Neural crest cell (in vitro differentiated cells): ENCODE data around the gene OR1F1. TPM values are rescaled to one million over a fixed set of nuclear protein-coding genes. Genes with fewer than 3 reads are reported as not detected.

ENCODE experiments used
- DNase-seq: peaks from one replicate; pipeline ENCODE4 v3.0.0; 2021; ENCODE audit warnings: low read depth, mixed read lengths, low spot score
- H3K27ac Mint-ChIP-seq: one replicate; pipeline ENCODE4 v1.8.0; 2021; ENCODE audit warnings: mild to moderate bottlenecking, mixed read lengths; ENCODE audit not compliant: unreplicated experiment
- H3K27me3 Mint-ChIP-seq: 2 replicates; pipeline ENCODE4 v1.8.0; 2021; ENCODE audit warnings: low read depth, mild to moderate bottlenecking, mixed read lengths
- H3K36me3 Mint-ChIP-seq: 2 replicates; pipeline ENCODE4 v1.8.0; 2021; ENCODE audit warnings: low read depth, mild to moderate bottlenecking, mixed read lengths
- H3K4me1 Mint-ChIP-seq: 2 replicates; pipeline ENCODE4 v1.8.0; 2021; ENCODE audit warnings: mixed read lengths
- H3K4me3 Mint-ChIP-seq: one replicate; pipeline ENCODE4 v1.8.0; 2021; ENCODE audit warnings: mild to moderate bottlenecking, mixed read lengths
- H3K9me3 Mint-ChIP-seq: 2 replicates; pipeline ENCODE4 v1.8.0; 2021; ENCODE audit warnings: mixed read lengths
- total RNA-seq: library from RNA; stranded (reverse); gene quantifications from 2 replicates; pipeline ENCODE4 v1.2.1, GENCODE V29; 2021
- TF ChIP-seq, protein P1 (sequence below): fragments of 200-600 bp; sonication (generic); conservative IDR thresholded peaks from 2 replicates; pipeline ENCODE4 v1.5.0; 2021; ENCODE audit warnings: antibody characterized with exemption, mild to moderate bottlenecking

Gene OR1F1
- total RNA-seq, 1 donor from 2014 or later: 0.35 TPM

DNA sequence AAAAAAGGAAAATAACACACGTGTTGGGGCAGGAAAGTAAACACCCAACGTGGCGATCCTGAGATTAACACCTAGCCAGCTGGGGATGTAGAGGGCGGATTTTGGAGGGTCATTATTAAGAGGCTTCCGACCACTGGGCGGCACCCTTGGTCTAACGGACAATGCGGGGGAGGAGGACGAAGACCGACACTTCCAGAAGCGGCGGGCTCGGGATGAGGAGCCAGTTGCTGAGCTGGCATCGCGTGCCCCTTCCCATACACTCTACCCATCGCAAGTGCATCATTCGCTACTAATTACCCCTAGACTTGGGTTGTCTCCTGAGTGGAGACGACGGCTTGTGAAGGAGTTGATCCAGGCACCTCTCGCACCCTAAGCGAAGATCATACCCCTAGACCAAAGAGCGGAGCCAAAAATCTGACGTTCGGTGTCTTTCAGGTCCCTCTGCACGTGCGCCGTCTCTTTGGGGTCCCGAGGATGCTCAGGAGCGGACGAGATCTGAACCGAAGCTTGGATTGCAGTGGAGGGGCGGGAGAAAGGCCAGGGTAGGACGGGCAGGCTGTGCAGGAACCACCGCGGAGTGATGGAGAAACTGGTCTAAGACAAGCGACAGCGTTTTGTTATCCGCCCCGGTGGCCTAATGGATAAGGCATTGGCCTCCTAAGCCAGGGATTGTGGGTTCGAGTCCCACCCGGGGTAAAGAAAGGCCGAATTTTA lies 35.6 kb upstream of the OR1F1 start:
- H3K9me3 Mint-ChIP-seq: peaks cover 8% of the 10 kb centered on the region

DNA sequence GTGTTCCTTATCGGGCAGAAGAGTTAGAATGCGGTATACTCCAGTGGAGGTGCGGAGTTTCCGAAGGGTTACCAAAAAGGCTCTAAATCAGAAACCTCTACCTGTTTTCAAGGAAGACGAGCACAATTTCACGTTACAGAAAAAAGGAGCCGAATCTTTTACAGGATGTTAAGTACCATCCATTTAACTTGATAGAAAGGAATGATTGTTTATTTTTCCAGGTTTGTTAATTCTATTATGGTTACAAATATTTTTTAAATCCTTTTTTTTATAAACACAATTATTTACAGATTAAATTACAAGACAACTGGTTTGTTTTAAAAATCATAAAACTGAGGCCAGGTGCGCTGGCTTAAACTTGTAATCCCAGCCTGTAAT lies 35.0 kb upstream of the OR1F1 start:
- H3K27me3 Mint-ChIP-seq: peaks cover 67% of the 10 kb centered on the region
- H3K27ac Mint-ChIP-seq: no peak overlapping the region
- TF ChIP-seq, protein P1, sequence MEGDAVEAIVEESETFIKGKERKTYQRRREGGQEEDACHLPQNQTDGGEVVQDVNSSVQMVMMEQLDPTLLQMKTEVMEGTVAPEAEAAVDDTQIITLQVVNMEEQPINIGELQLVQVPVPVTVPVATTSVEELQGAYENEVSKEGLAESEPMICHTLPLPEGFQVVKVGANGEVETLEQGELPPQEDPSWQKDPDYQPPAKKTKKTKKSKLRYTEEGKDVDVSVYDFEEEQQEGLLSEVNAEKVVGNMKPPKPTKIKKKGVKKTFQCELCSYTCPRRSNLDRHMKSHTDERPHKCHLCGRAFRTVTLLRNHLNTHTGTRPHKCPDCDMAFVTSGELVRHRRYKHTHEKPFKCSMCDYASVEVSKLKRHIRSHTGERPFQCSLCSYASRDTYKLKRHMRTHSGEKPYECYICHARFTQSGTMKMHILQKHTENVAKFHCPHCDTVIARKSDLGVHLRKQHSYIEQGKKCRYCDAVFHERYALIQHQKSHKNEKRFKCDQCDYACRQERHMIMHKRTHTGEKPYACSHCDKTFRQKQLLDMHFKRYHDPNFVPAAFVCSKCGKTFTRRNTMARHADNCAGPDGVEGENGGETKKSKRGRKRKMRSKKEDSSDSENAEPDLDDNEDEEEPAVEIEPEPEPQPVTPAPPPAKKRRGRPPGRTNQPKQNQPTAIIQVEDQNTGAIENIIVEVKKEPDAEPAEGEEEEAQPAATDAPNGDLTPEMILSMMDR: no peak

More for the DNA sequence above, 35.6 kb upstream of the OR1F1 start:
- peaks cover 11% of the 10 kb centered on the region for H3K36me3 Mint-ChIP-seq
- H3K27me3 Mint-ChIP-seq: peaks cover 61% of the 10 kb centered on the region
- TF ChIP-seq, protein P1: peak; percentile 49
- peaks cover 31% of the 10 kb centered on the region for H3K4me1 Mint-ChIP-seq
- H3K4me3 Mint-ChIP-seq: peak overlapping the region; percentile 94
- peak; percentile 94 for DNase-seq
- H3K27ac Mint-ChIP-seq: no peak overlapping the region

DNA sequence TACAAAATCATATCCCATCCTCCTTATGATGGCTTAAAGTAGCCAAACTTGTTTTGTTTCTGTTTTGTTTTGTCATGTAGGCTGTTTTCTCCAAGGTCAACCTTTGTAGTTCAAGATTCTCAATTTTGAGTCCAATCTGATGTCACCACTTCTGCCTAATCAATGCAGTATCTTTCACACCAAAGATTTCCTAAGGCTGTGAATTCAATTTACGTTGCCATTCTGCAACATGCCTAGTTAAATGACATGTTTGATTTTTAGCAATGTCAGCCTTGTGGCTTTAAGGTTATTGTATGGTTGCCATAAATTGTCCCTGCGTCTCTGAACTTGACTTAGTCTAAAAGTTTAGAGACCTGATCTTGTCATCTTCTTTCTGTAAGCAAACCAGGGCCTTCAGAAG lies 32.8 kb upstream of the OR1F1 start:
- TF ChIP-seq, protein P1: no peak
- Mint-ChIP-seq H3K4me3 (peak overlapping the region; percentile 55), H3K9me3 (peaks cover 8% of the 10 kb centered on the region), H3K27ac (no peak overlapping the region), H3K36me3 (peaks cover 11% of the 10 kb centered on the region), H3K27me3 (peaks cover 69% of the 10 kb centered on the region), H3K4me1 (peaks cover 41% of the 10 kb centered on the region)
- no peak for DNase-seq

More for the DNA sequence above, 35.0 kb upstream of the OR1F1 start:
- Mint-ChIP-seq H3K36me3 (peaks cover 11% of the 10 kb centered on the region), H3K4me1 (peaks cover 35% of the 10 kb centered on the region), H3K9me3 (peaks cover 8% of the 10 kb centered on the region), H3K4me3 (peak overlapping the region; percentile 94)
- DNase-seq: no peak

DNA sequence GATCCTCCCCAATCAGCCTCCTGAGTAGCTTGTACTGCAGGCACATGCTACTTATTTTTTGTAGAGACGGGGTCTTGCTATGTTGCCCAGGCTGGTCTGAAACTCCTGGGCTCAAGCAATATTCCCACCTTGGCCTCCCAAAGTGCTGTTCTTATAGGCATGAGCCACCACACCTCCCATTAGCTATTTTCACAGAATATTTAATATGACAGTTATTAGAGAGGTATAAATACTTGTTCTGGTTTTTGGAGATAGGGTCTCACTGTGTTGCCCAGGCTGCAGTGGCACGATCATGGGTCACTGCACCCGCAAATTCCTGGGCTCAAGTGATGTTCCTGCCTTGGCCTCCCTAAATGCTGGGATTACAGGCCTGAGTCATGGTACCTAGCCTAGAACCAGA lies 32.0 kb upstream of the OR1F1 start:
- Mint-ChIP-seq H3K4me1 (peaks cover 36% of the 10 kb centered on the region), H3K36me3 (peaks cover 6% of the 10 kb centered on the region), H3K4me3 (no peak overlapping the region), H3K27me3 (peaks cover 64% of the 10 kb centered on the region), H3K9me3 (peaks cover 3% of the 10 kb centered on the region), H3K27ac (no peak overlapping the region)
- DNase-seq: no peak
- TF ChIP-seq, protein P1: no peak

DNA sequence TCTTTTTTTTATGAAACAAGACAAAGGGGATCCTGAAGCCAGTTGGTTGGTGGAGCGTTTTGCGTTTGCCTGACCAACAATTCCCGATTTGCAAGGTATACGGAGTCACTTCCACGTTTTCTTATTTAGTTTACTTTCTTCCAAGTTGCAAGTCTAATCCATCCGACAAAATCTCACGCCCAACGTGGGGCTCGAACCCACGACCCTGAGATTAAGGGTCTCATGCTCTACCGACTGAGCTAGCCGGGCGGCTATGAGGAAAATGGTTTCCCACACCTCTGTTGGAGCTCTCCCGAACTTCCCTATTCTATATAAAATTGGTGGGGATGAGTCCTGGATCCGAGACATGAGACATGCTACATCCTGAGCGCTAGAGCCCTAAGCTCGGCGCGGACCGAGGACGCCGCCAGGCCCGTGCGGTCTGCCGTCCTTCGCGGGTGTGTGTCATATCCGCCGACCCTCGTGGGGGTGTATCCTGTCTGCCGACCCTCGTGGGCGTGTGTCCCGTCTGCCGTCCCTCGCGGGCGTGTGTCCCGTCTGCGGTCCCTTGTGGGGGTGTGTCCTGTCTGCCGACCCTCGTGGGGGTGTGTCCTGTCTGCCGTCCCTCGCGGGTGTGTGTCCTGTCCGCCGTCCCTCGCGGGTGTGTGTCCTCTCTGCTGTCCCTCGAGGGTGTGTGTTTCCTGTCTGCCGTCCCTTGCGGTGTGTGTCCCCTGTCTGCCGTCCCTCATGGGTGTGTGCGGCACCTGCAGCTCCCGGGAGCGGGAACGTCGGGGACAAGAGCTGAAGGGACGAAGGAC lies 30.6 kb upstream of the OR1F1 start:
- peaks cover 3% of the 10 kb centered on the region for H3K9me3 Mint-ChIP-seq
- H3K4me3 Mint-ChIP-seq: peak overlapping the region; percentile 78
- peaks cover 30% of the 10 kb centered on the region for H3K4me1 Mint-ChIP-seq
- peaks cover 59% of the 10 kb centered on the region for H3K27me3 Mint-ChIP-seq
- TF ChIP-seq, protein P1: no peak
- H3K36me3 Mint-ChIP-seq: peaks cover 4% of the 10 kb centered on the region
- peak; percentile 74 for DNase-seq
- H3K27ac Mint-ChIP-seq: no peak overlapping the region
